Activated naive CD4-positive, alpha-beta T cell (primary cell): ENCODE measurements around the gene KLHL6.
"Not testable (repeated sequence)": the region's sequence is repeated elsewhere in the genome, so short reads cannot be mapped to it uniquely, and the experiment has no call there.

Experiments
- DNase-seq, 4 experiments: peaks; one replicate each; lab custom pipeline; 2025; lab: John Stamatoyannopoulos, UW

The KLHL6 gene

GRCh38 chr3:183485093-183485492 lies 70.4 kb downstream of the KLHL6 start:
- no peak for DNase-seq

GRCh38 chr3:183484431-183485075 lies 71.0 kb downstream of the KLHL6 start:
- no peak for DNase-seq

- DNase-seq: no peak
Measured at GRCh38 chr3:183481582-183481981, 73.9 kb downstream of the KLHL6 start.

GRCh38 chr3:183478501-183478900 lies 77.0 kb downstream of the KLHL6 start:
- DNase-seq: no peak

GRCh38 chr3:183477801-183478456 lies 77.6 kb downstream of the KLHL6 start:
- DNase-seq: no peak

- not testable (repeated sequence) for DNase-seq
Measured at GRCh38 chr3:183475764-183476162, 79.7 kb downstream of the KLHL6 start.

GRCh38 chr3:183475016-183475763 lies 80.3 kb downstream of the KLHL6 start:
- DNase-seq: no peak

GRCh38 chr3:183473969-183474368 lies 81.5 kb downstream of the KLHL6 start:
- DNase-seq: no peak

- DNase-seq: no peak
Measured at GRCh38 chr3:183472155-183472554, 83.4 kb downstream of the KLHL6 start.

- no peak for DNase-seq
Measured at GRCh38 chr3:183468424-183468823, 87.1 kb downstream of the KLHL6 start.

- no peak for DNase-seq
Measured at GRCh38 chr3:183466575-183466974, 88.9 kb downstream of the KLHL6 start.

GRCh38 chr3:183465710-183466109 lies 89.8 kb downstream of the KLHL6 start:
- DNase-seq: not testable (repeated sequence)

GRCh38 chr3:183464480-183464879 lies 91.0 kb downstream of the KLHL6 start:
- DNase-seq: no peak

- DNase-seq: no peak
Measured at GRCh38 chr3:183460081-183461055, 95.1 kb downstream of the KLHL6 start.

- no peak for DNase-seq
Measured at GRCh38 chr3:183455089-183455488, 100.4 kb downstream of the KLHL6 start.

GRCh38 chr3:183454064-183454463 lies 101.4 kb downstream of the KLHL6 start:
- no peak for DNase-seq

- DNase-seq: no peak
Measured at GRCh38 chr3:183449791-183450190, 105.7 kb downstream of the KLHL6 start.

- no peak for DNase-seq
Measured at GRCh38 chr3:183449391-183449790, 106.1 kb downstream of the KLHL6 start.

- DNase-seq: no peak
Measured at GRCh38 chr3:183448369-183449128, 107.0 kb downstream of the KLHL6 start.

GRCh38 chr3:183447206-183448001 lies 108.1 kb downstream of the KLHL6 start:
- DNase-seq: peak; percentile 13 to 52 (median 30)
